Measurements from ENCODE around the gene LGALS9. TPM values are rescaled to one million over a fixed set of nuclear protein-coding genes. Genes with fewer than 3 reads are reported as not detected.
"Not testable (repeated sequence)": the region's sequence is repeated elsewhere in the genome, so short reads cannot be mapped to it uniquely, and the experiment has no call there.

Gene LGALS9
- polyA plus RNA-seq, 1 of the 3 experiments (the other 2 are of a cell fraction), result 0.21 TPM

- Histone ChIP-seq H3K27me3 (ENCODE audit: insufficient read depth) (no peaks in the 10 kb centered on the region), H3K9ac (no peak overlapping the region), H3K79me2 (ENCODE audit: insufficient read depth) (no peaks in the 10 kb centered on the region), H3F3A (replicated peaks; ENCODE audit: insufficient read depth) (no peaks in the 10 kb centered on the region), H3K4me1 (ENCODE audit: control insufficient read depth in 1 of 2, insufficient read depth in 2 of 2, low read depth in 1 of 2, low read length in 1 of 2) (no peaks in the 10 kb centered on the region), H3K4me2 (no peak overlapping the region), H3K27ac (ENCODE audit: low read depth in 2 of 2, low read length in 1 of 2) (no peak overlapping the region), H4K20me1 (ENCODE audit: insufficient read depth) (no peaks in the 10 kb centered on the region), H3K36me3 (replicated peaks in 1 of 2; ENCODE audit: control insufficient read depth in 1 of 2, insufficient read depth in 2 of 2, low read length in 1 of 2) (no peaks in the 10 kb centered on the region), H3K9me3 (no peaks in the 10 kb centered on the region), H2AFZ (ENCODE audit: low read depth) (no peak overlapping the region), H3K4me3 (ENCODE audit: low read depth in 2 of 2, low read length in 1 of 2) (no peak overlapping the region), H3K9me2 (no peaks in the 10 kb centered on the region)
- ChIA-PET POLR2A (no interaction called here), CTCF (no interaction called here)
- TF ChIP-seq USF2 (IDR thresholded peaks at IDR 0.05; ENCODE audit: borderline replicate concordance, low read depth, low read length), result no peak
- no peak for TF ChIP-seq RFX5 (IDR thresholded peaks at IDR 0.05; ENCODE audit: low read length)
- TF ChIP-seq ZBTB33 (IDR thresholded peaks at IDR 0.05; ENCODE audit: borderline replicate concordance, low read depth), result no peak
- WGBS (ENCODE audit: low lambda C conversion rate), result 64% methylated on average over 1 of the region's 1 CpG
- no peak for DNase-seq
Observed at GRCh38 chr17:27690882-27691281, 59.9 kb downstream of the LGALS9 start.

GRCh38 chr17:27695254-27695814, 64.3 kb downstream of the LGALS9 start:
- H3K4me1 ChIP-seq (ENCODE audit: control insufficient read depth in 1 of 2, insufficient read depth in 2 of 2, low read depth in 1 of 2, low read length in 1 of 2); H3K9me3 ChIP-seq; H3K4me3 ChIP-seq (ENCODE audit: low read depth in 2 of 2, low read length in 1 of 2); H3K9me2 ChIP-seq; H2AFZ ChIP-seq (ENCODE audit: low read depth); H3K4me2 ChIP-seq; H3K36me3 ChIP-seq (replicated peaks in 1 of 2; ENCODE audit: control insufficient read depth in 1 of 2, insufficient read depth in 2 of 2, low read length in 1 of 2); H3K79me2 ChIP-seq (ENCODE audit: insufficient read depth); POLR2A ChIA-PET; H3K27me3 ChIP-seq (ENCODE audit: insufficient read depth); DNase-seq; H4K20me1 ChIP-seq (ENCODE audit: insufficient read depth); CTCF ChIA-PET; H3K27ac ChIP-seq (ENCODE audit: low read depth in 2 of 2, low read length in 1 of 2); H3F3A ChIP-seq (replicated peaks; ENCODE audit: insufficient read depth); H3K9ac ChIP-seq: not testable (repeated sequence)
- 19% methylated on average over 2 of the region's 2 CpGs for WGBS (ENCODE audit: low lambda C conversion rate)

Small RNA genes within 50 kb of the gene (small RNA-seq; reads per million reads assigned to genes)
- gene AC015688.1, result 0 reads per million in 7 experiments
- gene AC015688.2, result 0 reads per million in 7 experiments
- 0 reads per million in 7 experiments for gene AC015688.5
- 0 to 3.1 (median 0) reads per million in 7 experiments for gene CPDP1

Other genes starting within 250 kb of the LGALS9 start
- gene KSR1, start 174.7 kb upstream of the LGALS9 start, polyA plus RNA-seq (2012; rRNA removed), result 7.5 and 7.9 TPM in 2 replicates
- gene NOS2, start 169.3 kb downstream of the LGALS9 start, polyA plus RNA-seq (2012; rRNA removed), result not detected in 2 replicates